Mesenchymal stem cell (in vitro differentiated cells and primary cell): Measurements from ENCODE around the gene ALOX15B.

Source experiments
- DNase-seq: peaks from one replicate; pipeline ENCODE4 v3.0.0-alpha.2; 2013
- H2AFZ ChIP-seq: one replicate; pipeline ENCODE4 v1.6.1; 2013; ENCODE audit warnings: low read depth, mild to moderate bottlenecking, control low read depth, inconsistent platforms, low read length, moderate library complexity
- H2AK5ac ChIP-seq: 2 replicates; pipeline ENCODE4 v1.6.1; 2013; ENCODE audit warnings: low read length, moderate library complexity, mild to moderate bottlenecking, inconsistent platforms; ENCODE audit not compliant: severe bottlenecking
- H2BK120ac ChIP-seq: one replicate; pipeline ENCODE4 v1.6.1; 2013; ENCODE audit warnings: low read depth, mild to moderate bottlenecking, inconsistent platforms, low read length, moderate library complexity
- H2BK12ac ChIP-seq, 2 experiments: one replicate each; pipeline ENCODE4 v1.6.1; 2013; ENCODE audit warnings: inconsistent platforms in 2 of 2, low read length in 2 of 2, mild to moderate bottlenecking in 2 of 2, moderate library complexity in 2 of 2, control low read depth in 1 of 2
- H2BK15ac ChIP-seq: one replicate; pipeline ENCODE4 v1.6.1; 2013; ENCODE audit warnings: mild to moderate bottlenecking, low read depth, inconsistent platforms; ENCODE audit not compliant: poor library complexity, severe bottlenecking
- H2BK5ac ChIP-seq: 2 replicates; pipeline ENCODE4 v1.6.1; 2013; ENCODE audit warnings: low read depth, mild to moderate bottlenecking, low read length, control low read depth, inconsistent platforms; ENCODE audit not compliant: poor library complexity, severe bottlenecking
- H3K14ac ChIP-seq, 2 experiments: one replicate each; pipeline ENCODE4 v1.6.1; 2013; ENCODE audit warnings: inconsistent platforms in 2 of 2, low read length in 2 of 2, control low read depth in 1 of 2, mild to moderate bottlenecking in 1 of 2, moderate library complexity in 1 of 2
- H3K18ac ChIP-seq, 2 experiments: one replicate each; pipeline ENCODE4 v1.6.1; 2013; ENCODE audit warnings: inconsistent platforms in 2 of 2, low read length in 2 of 2, control low read depth in 1 of 2, low read depth in 1 of 2, mild to moderate bottlenecking in 1 of 2
- H3K23ac ChIP-seq, 2 experiments: one replicate each; pipeline ENCODE4 v1.6.1; 2013; ENCODE audit warnings: inconsistent platforms in 2 of 2, low read length in 2 of 2, mild to moderate bottlenecking in 2 of 2, moderate library complexity in 2 of 2, control low read depth in 1 of 2
- H3K27ac ChIP-seq: 2 replicates; pipeline ENCODE4 v1.5.1; 2013; ENCODE audit warnings: mild to moderate bottlenecking, moderate library complexity, low read length, control low read depth, inconsistent platforms; ENCODE audit not compliant: poor library complexity, severe bottlenecking
- H3K27me3 ChIP-seq, 2 experiments: 2 replicates each; pipeline versions ENCODE4 v1.6.1 to v1.7.0; 2013; ENCODE audit warnings: low read length in 2 of 2, mild to moderate bottlenecking in 2 of 2, moderate library complexity in 2 of 2, control low read depth in 1 of 2, inconsistent platforms in 1 of 2; ENCODE audit not compliant: control insufficient read depth in 1 of 2, insufficient read depth in 1 of 2
- H3K36me3 ChIP-seq, 2 experiments: 2 replicates each; pipeline versions ENCODE4 v1.6.1 to v1.7.0; 2013; ENCODE audit warnings: low read length in 2 of 2, control low read depth in 1 of 2, inconsistent platforms in 1 of 2, low read depth in 1 of 2, mild to moderate bottlenecking in 1 of 2; ENCODE audit not compliant: insufficient read depth in 2 of 2, control insufficient read depth in 1 of 2
- H3K4ac ChIP-seq, 2 experiments: one replicate each; pipeline ENCODE4 v1.6.1; 2013; ENCODE audit warnings: inconsistent platforms in 2 of 2, low read length in 2 of 2, mild to moderate bottlenecking in 2 of 2, moderate library complexity in 2 of 2, control low read depth in 1 of 2, low read depth in 1 of 2
- H3K4me1 ChIP-seq: 2 replicates; pipeline ENCODE4 v1.6.1; 2013; ENCODE audit warnings: low read depth, low read length, control low read depth; ENCODE audit not compliant: control insufficient read depth, insufficient read depth
- H3K4me2 ChIP-seq: 2 replicates; pipeline ENCODE4 v1.6.1; 2013; ENCODE audit warnings: low read length, mild to moderate bottlenecking, inconsistent platforms; ENCODE audit not compliant: poor library complexity, severe bottlenecking
- H3K4me3 ChIP-seq, 2 experiments: 2 replicates each; pipeline versions ENCODE4 v1.5.1 to v1.7.0; 2013; ENCODE audit warnings: low read length in 2 of 2, mild to moderate bottlenecking in 2 of 2, control low read depth in 1 of 2, low read depth in 1 of 2; ENCODE audit not compliant: insufficient read depth in 1 of 2
- H3K79me1 ChIP-seq: replicated peaks from 2 replicates; pipeline ENCODE4 v1.6.1; 2013; ENCODE audit warnings: mild to moderate bottlenecking, control low read depth, low read length, inconsistent platforms; ENCODE audit not compliant: poor library complexity, severe bottlenecking
- H3K9ac ChIP-seq: 2 replicates; pipeline ENCODE4 v1.7.0; 2013; ENCODE audit warnings: mild to moderate bottlenecking, low read length, moderate library complexity
- H3K9me3 ChIP-seq: 2 replicates; pipeline ENCODE4 v1.7.0; 2013; ENCODE audit warnings: mild to moderate bottlenecking, low read length; ENCODE audit not compliant: control insufficient read depth
- H4K8ac ChIP-seq: one replicate; pipeline ENCODE4 v1.6.1; 2013; ENCODE audit warnings: inconsistent platforms, mild to moderate bottlenecking, low read length, moderate library complexity
- H4K91ac ChIP-seq: one replicate; pipeline ENCODE4 v1.6.1; 2013; ENCODE audit warnings: mild to moderate bottlenecking, low read length, inconsistent platforms
- WGBS: methylation state at CpG from one replicate; pipeline ENCODE4 v1.1.7; 2013; ENCODE audit warnings: mixed read lengths; 5-methylcytosine and 5-hydroxymethylcytosine counted together

Gene ALOX15B

DNA sequence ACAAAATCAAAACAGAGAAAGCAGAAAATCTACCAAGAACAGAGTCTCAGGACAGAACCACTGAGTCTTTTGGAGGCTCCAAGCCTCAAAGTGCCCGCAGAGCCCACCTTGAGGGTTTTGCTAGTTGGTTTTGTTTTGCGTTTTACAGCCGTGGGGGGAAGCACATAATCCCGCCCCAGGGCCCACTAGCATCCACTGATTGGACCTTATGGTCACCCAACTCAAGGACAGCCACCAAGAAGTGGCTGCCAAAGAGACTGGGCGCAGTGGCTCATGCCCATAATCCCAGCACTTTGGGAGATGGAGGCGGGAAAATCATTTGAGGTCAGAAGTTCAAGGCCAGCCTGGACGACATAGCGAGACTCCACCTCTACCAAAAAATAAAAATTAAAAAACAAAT lies 9.9 kb downstream of the ALOX15B start:
- H3K4ac ChIP-seq, result no peak overlapping the region
- no peaks in the 10 kb centered on the region for H3K79me1 ChIP-seq
- no peak overlapping the region for H3K27ac ChIP-seq
- H4K91ac ChIP-seq, result no peak overlapping the region
- H2BK15ac ChIP-seq, result no peak overlapping the region
- H3K18ac ChIP-seq, result no peak overlapping the region
- H3K4me2 ChIP-seq, result no peak overlapping the region
- peaks cover 45 to 62% of the 10 kb centered on the region in 2 experiments for H3K27me3 ChIP-seq
- 93% methylated on average over 6 of the region's 8 CpGs for WGBS
- H3K4me3 ChIP-seq, result no peak overlapping the region
- H2AK5ac ChIP-seq, result no peak overlapping the region
- no peak overlapping the region for H2AFZ ChIP-seq
- H3K14ac ChIP-seq, result no peak overlapping the region
- H3K23ac ChIP-seq, result no peak overlapping the region
- no peaks in the 10 kb centered on the region for H3K4me1 ChIP-seq
- no peaks in the 10 kb centered on the region for H3K36me3 ChIP-seq
- H2BK120ac ChIP-seq, result no peak overlapping the region
- H4K8ac ChIP-seq, result no peak overlapping the region
- no peaks in the 10 kb centered on the region for H3K9me3 ChIP-seq
- no peak for DNase-seq
- no peak overlapping the region for H3K9ac ChIP-seq
- no peak overlapping the region for H2BK12ac ChIP-seq
- H2BK5ac ChIP-seq, result no peak overlapping the region

- no peak overlapping the region for H2AFZ ChIP-seq
- no peak overlapping the region for H3K4me2 ChIP-seq
- H3K4me3 ChIP-seq, result no peak overlapping the region
- H3K27ac ChIP-seq, result no peak overlapping the region
- H3K27me3 ChIP-seq, result peaks cover 30 to 45% of the 10 kb centered on the region in 2 experiments
- no peak overlapping the region for H2AK5ac ChIP-seq
- H3K23ac ChIP-seq, result no peak overlapping the region
- H4K8ac ChIP-seq, result no peak overlapping the region
- H3K4ac ChIP-seq, result no peak overlapping the region
- H3K9ac ChIP-seq, result no peak overlapping the region
- no peaks in the 10 kb centered on the region for H3K36me3 ChIP-seq
- H2BK5ac ChIP-seq, result no peak overlapping the region
- H3K79me1 ChIP-seq, result no peaks in the 10 kb centered on the region
- no peak overlapping the region for H2BK15ac ChIP-seq
- DNase-seq, result no peak
- H4K91ac ChIP-seq, result no peak overlapping the region
- no peak overlapping the region for H3K18ac ChIP-seq
- H3K4me1 ChIP-seq, result peaks cover 6% of the 10 kb centered on the region
- WGBS, result 93% methylated on average over 7 of the region's 7 CpGs
- H2BK120ac ChIP-seq, result no peak overlapping the region
- no peaks in the 10 kb centered on the region for H3K9me3 ChIP-seq
- H3K14ac ChIP-seq, result no peak overlapping the region
- no peak overlapping the region for H2BK12ac ChIP-seq
Observed at GRCh38 chr17:8051831-8052230, 13.0 kb downstream of the ALOX15B start.

DNA sequence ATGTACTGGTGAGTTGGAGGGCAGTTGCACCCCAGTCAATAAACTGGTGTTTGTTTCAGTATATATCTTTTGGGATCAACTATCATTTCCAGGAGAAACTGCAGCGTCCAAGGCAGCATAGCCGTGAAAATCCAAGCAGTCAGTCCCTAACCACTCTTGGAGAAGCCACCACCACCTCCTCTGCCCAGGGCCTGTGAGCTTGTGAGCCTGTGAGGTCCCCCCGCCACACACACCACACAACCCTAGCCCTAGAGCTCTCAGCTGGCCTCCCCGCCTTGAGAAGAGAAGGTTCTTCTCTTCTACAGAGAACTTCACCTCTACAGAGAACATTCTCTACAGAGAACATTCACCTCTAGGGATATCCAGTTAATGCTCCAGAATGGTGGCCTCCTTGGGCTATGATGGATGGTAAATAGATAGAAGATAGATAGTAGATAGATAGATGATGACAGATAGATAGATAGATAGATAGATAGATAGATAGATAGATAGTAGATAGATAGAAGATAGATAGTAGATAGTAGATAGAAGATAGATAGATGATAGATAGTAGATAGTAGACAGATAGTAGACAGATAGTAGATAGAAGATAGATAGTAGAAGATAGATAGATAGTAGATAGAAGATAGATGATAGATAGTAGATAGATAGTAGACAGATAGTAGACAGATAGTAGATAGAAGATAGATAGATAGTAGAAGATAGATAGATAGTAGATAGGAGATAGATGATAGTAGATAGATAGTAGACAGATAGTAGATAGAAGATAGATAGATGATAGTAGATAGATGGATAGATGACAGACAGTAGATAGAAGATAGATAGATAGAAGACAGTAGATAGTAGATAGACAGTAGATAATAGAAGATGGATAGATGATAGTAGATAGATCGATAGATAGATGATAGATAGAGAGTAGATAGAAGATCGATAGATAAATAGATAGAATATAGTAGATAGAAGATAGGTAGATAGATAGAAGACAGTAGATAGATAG lies 13.7 kb downstream of the ALOX15B start:
- H2BK15ac ChIP-seq, result no peak overlapping the region
- no peak overlapping the region for H2AK5ac ChIP-seq
- H3K79me1 ChIP-seq, result no peaks in the 10 kb centered on the region
- WGBS, result 87% methylated on average over 5 of the region's 6 CpGs
- H3K4me1 ChIP-seq, result peaks cover 6% of the 10 kb centered on the region
- no peak overlapping the region for H3K9ac ChIP-seq
- H2BK120ac ChIP-seq, result no peak overlapping the region
- H2AFZ ChIP-seq, result no peak overlapping the region
- no peak overlapping the region for H3K27ac ChIP-seq
- no peak overlapping the region for H2BK5ac ChIP-seq
- no peak overlapping the region for H3K4ac ChIP-seq
- no peak overlapping the region for H3K14ac ChIP-seq
- H3K36me3 ChIP-seq, result no peaks in the 10 kb centered on the region
- no peak overlapping the region for H2BK12ac ChIP-seq
- no peak overlapping the region for H3K4me3 ChIP-seq
- DNase-seq, result no peak
- H4K8ac ChIP-seq, result no peak overlapping the region
- no peak overlapping the region for H4K91ac ChIP-seq
- H3K23ac ChIP-seq, result no peak overlapping the region
- H3K27me3 ChIP-seq, result peaks cover 28 to 45% of the 10 kb centered on the region in 2 experiments
- no peaks in the 10 kb centered on the region for H3K9me3 ChIP-seq
- H3K4me2 ChIP-seq, result no peak overlapping the region
- no peak overlapping the region for H3K18ac ChIP-seq

- Histone ChIP-seq H2AFZ (no peak overlapping the region), H3K18ac (no peak overlapping the region), H3K9me3 (no peaks in the 10 kb centered on the region), H3K23ac (no peak overlapping the region), H2AK5ac (no peak overlapping the region), H3K4ac (no peak overlapping the region), H3K4me1 (peaks cover 6% of the 10 kb centered on the region), H2BK15ac (no peak overlapping the region), H3K9ac (no peak overlapping the region), H2BK12ac (no peak overlapping the region), H3K4me2 (no peak overlapping the region), H2BK120ac (no peak overlapping the region), H4K8ac (no peak overlapping the region), H3K4me3 (no peak overlapping the region), H4K91ac (no peak overlapping the region), H3K27ac (no peak overlapping the region), H3K79me1 (no peaks in the 10 kb centered on the region), H3K36me3 (no peaks in the 10 kb centered on the region), H3K27me3 (peaks cover 32 to 41% of the 10 kb centered on the region in 2 experiments), H3K14ac (no peak overlapping the region), H2BK5ac (no peak overlapping the region)
- WGBS, result 98% methylated on average over 6 of the region's 7 CpGs
- DNase-seq, result no peak
Observed at GRCh38 chr17:8053600-8053999, 14.7 kb downstream of the ALOX15B start.
